Islet of Langerhans (tissue), 1 donor: Measurements from ENCODE around the gene CHN1.

Experiments
- FAIRE-seq: peaks from one replicate; lab custom pipeline; 2011; peaks lifted over from hg19 to GRCh38; lab: Jason Lieb, UNC

The CHN1 gene

DNA sequence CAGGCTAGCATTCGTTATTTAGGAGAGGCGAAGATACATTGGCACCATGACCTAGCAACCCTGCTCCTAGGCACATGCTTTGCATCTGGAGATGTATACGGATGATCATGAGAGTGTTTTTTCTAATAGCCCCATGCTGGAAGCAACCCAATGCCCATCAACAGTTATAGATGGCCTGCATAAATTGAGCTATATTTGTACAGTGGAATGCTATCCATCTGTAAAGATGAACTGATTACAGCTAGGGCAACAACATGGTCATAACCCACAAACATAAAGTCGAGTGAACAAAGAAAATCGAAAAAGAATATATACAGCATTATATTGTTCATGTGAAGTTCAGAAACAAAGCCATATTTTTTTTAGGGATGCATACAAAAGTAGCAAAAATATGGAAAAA lies 220.3 kb downstream of the CHN1 start:
- no peak for FAIRE-seq

DNA sequence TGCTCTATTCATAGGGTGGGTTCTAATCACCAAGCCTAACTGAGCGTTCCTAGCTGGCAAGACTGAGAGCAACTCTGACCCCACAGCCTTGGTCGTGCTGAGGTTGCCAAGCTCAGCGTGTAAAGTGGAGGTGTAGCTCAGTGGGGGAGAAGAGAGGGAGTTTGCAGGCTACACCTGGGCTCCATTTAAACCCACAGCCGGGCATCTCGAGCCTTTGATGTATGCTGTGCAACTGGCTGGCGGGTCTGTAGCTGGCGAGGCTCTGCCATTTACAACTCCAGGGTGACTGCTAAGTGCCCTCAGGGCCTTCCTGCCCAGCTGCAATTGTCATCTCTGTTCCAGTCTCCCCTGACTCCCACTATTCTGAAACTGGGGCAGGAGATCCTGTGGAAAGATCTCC lies 220.9 kb downstream of the CHN1 start:
- FAIRE-seq, result no peak

DNA sequence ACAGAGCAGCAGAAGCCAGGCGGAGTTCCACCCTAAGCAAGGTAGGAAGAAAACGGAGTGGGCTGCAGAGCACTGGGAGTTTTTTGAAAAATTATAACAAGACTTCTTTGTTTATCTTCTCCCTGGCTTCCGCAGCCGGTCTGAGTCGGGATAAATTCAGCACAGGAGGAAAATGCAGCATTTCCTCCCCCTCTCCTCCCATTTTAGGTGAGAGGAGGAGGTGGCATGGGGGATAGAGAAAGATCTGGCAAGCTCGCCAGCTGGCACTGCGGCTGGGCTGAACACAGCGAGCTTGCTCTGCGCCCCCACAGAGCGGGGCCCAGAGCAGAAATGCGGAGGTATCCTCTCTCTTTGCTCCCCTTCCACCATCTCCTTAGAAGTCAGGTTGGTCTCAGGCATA lies 223.2 kb downstream of the CHN1 start:
- no peak for FAIRE-seq

DNA sequence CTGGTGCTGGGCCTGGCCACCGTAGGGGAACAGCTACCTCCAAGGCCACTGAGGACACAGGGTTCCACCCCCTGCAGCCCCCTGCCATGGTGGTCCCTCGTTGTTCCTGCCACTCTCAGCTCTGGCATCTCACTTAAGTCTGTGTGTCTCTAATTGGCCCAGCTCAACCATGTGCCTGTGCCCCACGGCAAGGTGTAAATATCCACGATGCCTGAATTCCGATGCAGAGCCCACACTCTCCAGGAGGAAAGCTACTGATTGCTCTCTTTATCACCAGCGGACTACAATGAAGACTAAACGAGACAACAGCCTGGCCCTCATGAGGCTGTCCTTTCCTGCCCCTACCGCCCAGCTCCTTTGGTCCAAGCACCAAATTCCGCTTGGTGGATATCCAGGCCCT lies 223.9 kb downstream of the CHN1 start:
- no peak for FAIRE-seq

GRCh38 chr2:174780856-174781255 lies 224.3 kb downstream of the CHN1 start:
- no peak for FAIRE-seq

DNA sequence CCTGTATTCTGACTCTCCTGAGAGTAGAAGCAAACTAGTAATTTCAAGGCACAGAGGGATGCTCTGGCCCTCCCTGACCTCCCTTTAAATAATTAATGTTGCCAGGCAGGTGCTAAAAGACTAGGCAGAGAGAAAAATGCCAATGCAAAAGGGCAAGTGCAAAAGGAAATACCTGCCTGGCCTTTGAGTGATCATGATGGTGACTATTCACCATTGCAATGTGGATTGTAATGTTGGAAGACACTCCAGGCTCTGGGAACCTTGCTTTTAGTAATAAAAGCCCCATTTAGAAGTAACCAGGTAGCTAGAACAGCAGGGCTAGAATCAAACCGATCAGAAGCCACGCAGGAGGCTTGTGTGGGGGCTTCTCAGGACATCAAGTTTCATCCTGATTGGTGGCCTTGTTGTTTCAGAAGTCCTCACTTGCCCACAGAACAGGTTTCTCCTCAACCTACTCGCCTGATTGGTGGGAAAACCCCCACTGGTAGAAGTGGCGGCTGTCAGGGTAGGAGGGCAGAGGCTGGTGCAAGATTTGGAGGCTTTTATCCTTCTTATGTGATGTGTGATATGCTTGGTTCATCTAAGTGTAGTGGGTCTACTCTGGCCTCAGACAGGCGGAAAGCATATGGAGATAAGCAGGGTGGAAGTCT lies 224.9 kb downstream of the CHN1 start:
- no peak for FAIRE-seq

GRCh38 chr2:174779361-174779928 lies 225.7 kb downstream of the CHN1 start:
- FAIRE-seq, result no peak

DNA sequence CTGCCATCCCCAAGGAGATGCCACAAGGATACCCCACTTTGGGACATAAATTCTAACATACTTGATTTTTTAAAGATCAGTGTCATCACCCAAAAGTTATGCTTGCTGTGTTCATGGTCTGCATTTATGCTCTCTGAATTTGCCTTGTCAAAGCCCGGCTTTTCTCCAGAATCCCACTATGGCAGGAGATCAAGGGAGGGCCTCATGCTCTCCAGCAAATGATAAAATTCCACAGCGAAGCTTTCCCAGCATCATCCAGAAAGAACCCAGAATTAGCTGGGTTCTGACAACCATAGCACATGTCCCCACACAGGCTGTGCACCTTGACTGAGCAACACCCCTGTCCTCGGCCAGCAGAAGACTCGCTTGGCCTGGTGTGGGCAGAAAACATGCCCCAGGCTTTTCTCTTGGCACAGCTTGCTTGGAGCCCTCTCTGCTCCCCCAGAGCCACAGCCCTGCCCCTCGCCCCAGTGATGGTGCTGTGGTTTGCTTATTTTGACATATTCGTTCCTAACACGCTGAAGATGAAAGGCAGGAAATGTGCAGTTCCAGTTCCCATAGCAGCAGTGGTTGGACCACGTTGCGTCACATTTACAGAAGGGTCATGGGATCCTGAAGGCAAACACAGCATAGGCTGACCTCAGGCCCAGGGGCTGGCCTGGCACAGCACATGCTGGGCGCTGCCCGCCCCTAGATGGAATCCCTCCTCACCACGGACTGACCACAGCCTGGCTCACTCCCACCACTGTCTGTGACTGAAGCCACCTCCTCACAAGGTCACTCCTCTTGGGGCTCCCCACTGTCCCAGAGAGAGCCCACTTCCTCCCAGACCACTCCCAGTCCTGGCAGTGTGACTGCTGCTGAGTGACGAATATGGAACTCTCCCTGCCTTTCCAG lies 226.8 kb downstream of the CHN1 start:
- no peak for FAIRE-seq

DNA sequence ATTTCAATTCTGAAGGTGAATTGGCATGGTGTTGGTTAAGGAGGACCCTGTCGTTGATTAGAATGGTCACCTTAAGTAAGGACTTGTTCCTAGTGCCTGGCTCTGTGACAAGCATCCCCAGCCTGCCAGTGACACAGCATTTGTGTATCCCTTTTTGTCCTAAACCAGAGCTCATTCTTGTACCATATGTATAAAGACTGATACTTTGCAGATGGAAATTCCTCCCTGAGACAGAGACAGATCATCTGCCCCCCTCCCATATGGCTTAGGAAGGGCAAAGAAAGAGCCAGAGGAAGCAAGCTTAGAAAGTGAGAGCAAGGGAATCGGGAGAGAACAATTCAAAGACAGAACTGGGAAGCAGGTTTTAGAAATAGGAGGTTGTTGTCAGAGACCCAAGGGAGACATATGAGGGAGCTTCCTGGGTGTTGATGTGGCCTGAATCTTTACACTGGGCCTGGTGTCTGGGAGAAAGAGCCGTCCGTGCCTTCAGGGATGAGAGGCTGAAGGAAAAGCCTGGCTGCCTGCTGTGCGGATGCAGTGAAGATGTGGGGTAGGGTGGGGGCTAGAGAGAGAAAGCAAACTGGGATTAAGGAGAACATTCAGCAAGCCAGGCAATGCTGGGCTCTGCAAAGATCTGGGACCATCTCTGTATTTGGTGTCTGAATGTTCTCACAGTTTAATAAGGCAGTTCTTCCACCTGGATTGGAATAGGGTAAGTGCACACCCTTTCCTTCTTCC lies 227.7 kb downstream of the CHN1 start:
- FAIRE-seq, result no peak

DNA sequence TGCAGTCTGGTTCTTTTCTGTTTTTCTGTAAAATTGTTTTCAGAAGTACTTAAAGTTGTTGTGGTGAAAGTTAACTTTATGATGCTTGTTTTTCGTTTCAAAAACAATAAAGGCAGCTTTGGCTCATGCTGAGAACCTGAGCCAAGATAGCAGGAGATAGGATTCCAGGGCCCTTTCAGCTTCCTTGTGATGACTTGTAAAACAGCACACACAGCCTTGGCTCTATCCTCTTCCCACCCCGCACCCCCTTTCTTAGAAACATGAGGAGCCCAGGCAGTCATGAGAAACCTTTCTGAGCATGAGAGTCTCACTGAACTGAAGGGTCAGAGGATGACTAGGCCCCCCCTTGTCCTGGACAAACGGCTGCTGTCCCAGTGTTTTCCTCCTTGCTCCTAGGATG lies 228.5 kb downstream of the CHN1 start:
- FAIRE-seq, result no peak

DNA sequence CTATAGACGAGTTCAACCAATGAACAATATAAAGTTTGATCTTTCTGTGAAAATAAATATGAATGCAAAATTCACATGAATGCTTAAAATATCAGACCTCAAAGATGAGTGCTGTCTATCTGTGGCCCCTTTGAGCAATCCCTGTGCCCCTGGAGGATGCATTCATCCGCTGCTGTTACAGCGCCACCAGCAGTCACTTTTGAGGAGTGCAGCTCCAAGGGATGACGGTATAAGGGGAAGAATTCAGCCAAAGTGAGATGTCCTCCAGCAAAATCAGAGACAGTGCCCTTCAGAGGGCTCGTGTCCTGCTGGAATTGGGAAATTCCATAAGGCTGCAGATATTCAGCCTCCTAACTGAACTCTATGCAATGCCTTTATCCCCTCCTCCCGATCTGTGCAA lies 229.0 kb downstream of the CHN1 start:
- FAIRE-seq, result no peak

- FAIRE-seq, result no peak
These were observed 229.6 kb downstream of the CHN1 start for GRCh38 chr2:174775571-174775980.

DNA sequence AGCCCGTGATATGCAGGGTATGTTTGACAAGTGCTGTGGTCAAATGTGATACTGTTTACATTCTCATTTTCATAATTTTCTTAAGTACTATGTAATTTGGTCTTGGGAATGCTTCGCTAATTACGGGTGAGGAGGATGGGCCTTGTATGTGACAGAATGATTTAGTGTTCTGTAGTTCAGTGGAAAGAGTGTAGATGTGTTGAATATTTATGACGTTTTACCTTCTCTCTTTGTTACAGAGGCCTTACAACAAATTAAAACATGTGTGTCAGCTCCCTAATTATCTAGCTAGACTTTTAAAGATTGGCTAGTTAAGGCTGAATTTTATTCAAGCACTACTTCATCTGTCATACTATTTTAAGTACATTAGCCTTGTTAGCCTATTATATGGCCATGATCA lies 230.3 kb downstream of the CHN1 start:
- no peak for FAIRE-seq

DNA sequence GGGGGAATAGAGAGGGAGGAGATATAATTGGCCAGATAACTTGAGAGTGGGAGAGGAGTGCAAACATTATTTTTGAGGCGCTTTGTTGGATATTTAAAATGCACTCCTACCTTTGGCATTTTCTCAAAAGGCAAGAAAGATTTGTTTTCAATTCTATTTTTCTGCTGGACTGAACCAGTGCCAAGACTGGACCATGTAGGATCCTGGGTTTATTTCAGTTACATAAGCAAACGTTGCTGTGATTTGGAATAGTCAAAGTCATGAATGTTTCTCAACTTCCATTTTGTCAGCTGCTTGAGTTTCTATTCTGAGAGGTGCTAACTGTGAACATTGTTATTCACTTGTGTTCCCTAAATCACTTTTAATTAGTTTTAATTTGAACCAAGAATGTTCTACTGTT lies 232.0 kb downstream of the CHN1 start:
- FAIRE-seq, result no peak

DNA sequence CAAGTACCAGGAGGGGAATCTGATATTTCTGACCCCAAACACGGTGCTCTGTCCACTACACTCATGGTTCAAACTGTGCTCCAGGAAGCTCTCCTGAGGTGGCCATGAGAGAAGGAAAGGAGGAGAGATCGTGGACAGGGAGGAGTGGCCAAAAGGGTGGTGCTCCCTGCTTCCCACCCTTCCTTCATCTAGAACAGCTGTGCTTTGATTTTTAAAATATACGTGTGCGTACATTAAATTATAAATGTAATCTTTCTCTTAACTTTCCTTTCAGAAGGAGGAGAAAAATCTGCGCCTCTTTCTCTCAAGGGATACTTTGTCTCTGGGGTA lies 232.7 kb downstream of the CHN1 start:
- no peak for FAIRE-seq

- FAIRE-seq, result no peak
These were observed 233.3 kb downstream of the CHN1 start for GRCh38 chr2:174771631-174772471.

DNA sequence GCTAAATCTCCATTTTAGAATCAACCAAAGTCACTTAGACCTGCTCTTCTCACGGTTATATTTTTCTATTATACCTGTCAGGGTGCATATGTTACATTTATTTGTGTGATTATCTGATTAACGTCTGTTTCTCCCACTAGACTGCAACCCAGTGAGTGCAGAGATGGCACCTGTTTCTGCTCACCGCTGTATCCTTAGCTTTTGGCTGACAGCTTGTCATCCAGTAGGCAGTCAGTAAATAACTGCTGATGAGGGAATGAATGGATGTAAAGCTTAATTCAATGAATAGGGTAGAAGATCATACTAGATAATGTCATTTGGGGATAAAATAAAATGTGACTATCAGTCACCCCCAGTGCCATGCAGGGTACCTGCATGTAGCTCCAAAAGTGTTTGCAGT lies 234.0 kb downstream of the CHN1 start:
- no peak for FAIRE-seq

DNA sequence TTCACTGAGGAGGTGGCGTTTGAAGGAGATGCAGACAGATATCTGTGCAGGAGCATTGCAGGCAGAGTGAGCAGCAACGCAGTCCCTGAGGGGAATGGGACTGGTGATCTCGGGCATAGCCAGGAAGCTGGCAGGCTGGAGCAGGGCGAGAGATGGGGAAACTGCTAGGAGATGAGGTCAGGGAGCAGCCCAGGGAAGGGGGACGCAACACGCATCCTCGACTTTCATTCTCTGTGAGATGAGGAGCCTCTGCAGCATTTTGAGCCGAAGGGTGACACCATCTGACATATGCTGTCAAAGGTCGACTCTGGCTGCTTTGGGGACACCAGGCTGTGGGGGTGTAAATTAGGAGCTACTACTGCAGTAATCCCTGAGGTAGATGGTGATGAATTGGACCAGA lies 236.6 kb downstream of the CHN1 start:
- no peak for FAIRE-seq

- FAIRE-seq, result no peak
These were observed 238.9 kb downstream of the CHN1 start for GRCh38 chr2:174766271-174766670.

GRCh38 chr2:174765576-174765975 lies 239.6 kb downstream of the CHN1 start:
- FAIRE-seq, result no peak

- FAIRE-seq, result no peak
These were observed 240.6 kb downstream of the CHN1 start, which contains the start of gene CHRNA1 for GRCh38 chr2:174764280-174765255. Gene CHRNA1 (minus strand): TSS chr2:174764472. CDS start chr2:174764394, 78 bp downstream.
